Renal cortex interstitium (tissue), 11 donors: ENCODE results near the gene TAF1B. TPM values are rescaled to one million over a fixed set of nuclear protein-coding genes. Genes with fewer than 3 reads are reported as not detected.

Experiments used
- DNase-seq, 11 donors: peaks; one replicate each; pipeline ENCODE4 v3.0.0-alpha.2; 2013; ENCODE audit warnings: low read depth in 9 of 11, low spot score in 4 of 11; ENCODE audit errors: extremely low read depth in 1 of 11
- polyA plus RNA-seq, 3 donors: library from polyadenylated mRNA; unstranded; fragments of 120-200 nt; gene quantifications; one replicate each; pipeline ENCODE4 v1.2.1, GENCODE V29; 2013; ENCODE audit not compliant: insufficient read length in 3 of 3

The TAF1B gene
- polyA plus RNA-seq, 3 donors, result 25.3 to 34.1 (median 28.5) TPM

DNA sequence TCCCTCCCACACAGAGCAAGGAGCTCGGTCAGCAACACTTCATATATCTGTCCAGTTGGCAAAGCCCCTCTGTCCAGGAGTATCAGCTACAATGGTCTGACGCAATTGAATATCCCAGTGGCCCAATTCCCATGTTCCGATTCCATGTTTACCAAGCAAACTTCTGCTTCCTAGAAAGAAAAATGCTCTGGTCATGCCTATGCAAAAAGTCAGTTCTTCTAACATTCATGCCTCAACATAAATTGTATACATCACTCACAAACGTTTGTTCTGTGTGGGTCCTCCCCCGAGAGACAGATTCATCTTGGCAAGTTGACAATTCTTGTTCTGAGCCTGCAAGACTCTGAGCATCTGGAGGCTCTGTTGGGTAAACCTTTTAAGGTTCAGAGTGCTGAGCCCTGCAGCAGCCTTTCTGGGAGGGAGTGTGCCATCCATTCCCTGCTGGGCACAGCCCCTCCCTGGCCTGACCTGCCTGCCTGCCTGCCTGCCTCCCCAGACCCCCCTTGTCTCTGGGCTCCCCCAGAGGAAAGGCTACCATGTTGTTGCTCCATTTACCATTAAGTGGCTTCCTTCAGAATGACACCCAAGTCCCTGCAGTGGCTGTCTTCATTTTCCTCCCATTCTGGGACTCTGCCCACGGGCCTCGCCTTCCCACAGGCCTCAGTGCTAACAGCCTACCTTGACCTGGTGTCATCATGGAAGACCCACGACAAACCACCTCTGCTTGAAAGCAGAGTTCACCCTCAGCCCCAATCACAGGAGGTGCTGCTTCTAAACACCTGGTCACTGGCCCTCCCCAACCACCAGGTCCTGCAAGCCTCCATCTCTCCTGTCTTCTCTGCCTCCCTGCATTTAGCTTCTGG lies 37.6 kb upstream of the TAF1B start:
- DNase-seq, result no peak

DNA sequence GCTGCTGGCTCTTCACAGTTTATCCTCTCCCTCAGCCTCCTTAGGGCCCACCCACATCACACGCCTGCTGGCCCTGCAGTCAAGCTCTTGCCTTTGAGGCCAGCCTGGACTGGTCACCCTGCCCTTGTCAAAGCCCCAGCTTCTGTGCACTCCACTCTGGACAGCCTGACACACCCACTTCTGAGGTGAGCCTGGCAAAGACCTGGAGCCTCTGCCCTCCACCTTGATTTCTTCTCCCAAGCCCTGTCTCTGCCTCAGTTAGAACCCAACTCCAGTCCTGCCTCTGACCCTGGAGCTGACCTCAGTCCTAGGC lies 37.0 kb upstream of the TAF1B start:
- DNase-seq, result no peak

DNA sequence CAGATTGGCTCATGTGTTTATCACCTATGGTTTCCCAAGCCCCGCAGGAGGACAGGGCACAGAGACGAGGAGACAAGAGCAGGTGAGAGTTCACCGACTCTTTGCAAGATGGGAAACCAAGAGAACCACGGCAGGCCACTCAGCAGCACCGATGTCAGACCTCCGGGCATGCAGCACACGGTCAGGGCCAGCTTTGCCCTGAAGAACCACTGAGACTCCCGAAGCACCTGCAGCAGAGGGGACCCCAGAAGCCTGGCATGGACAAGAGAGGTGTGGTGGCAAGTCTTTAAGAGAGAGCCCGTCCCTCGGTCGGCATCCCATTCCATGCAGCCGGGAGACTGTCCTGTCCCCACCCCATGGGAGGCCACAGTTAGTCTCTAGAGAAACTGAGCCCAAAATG lies 36.6 kb upstream of the TAF1B start:
- no peak for DNase-seq

DNA sequence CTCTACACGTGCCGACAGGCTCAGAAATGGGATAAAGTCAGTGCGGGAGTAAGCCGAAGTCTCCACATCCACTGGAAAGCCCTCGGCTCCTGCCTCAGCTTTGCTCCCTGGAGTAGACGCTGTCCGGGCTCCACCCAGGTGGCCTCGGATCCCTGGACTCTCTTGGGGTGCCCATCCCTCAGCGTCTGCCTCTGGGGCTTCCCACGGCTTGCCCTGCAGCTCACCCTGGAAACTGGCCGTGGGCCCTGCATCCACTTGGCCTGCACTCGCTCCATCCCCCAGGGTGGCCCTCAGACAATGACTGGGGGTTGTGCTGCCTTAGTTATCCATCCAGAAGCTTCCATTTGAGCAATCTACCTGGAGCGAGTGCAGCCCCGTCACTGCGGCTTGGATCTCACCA lies 36.2 kb upstream of the TAF1B start:
- DNase-seq, result no peak

DNA sequence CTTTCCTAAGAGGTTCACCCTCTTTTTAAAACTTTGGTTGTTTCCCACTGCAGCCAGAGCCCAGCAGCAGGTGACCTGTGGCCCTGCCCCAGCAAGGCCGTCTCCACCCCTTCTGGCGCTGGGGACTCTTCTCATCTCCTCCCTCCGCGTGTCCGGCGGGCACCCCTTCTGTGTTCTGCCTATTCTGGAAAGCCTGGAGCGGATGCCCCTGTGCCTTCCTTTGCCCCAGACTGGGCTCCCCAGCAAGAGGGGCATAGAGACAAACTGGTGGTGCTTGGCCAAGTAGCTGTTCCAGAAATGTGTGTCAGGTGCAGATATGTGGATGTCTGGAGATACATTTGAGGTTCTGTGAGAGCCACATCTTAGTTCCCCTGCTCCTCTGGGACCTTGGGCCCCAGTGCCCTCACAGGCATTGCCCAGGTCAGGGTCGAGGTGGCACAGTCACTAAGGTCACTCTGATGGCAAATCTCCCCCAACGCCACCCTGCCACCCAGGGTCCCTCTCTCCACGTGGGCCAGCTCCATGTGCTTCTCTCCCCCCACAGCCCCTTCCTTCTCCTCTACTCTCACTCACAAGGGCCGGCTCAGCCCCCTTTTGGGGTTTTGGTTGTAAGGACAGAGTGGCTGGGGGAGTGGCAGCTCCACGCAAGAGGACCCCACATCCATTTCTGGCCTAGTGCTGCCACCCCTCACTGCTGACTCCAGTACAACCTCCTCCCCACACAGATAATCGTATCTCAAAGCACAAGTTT lies 35.5 kb upstream of the TAF1B start:
- DNase-seq, result no peak

DNA sequence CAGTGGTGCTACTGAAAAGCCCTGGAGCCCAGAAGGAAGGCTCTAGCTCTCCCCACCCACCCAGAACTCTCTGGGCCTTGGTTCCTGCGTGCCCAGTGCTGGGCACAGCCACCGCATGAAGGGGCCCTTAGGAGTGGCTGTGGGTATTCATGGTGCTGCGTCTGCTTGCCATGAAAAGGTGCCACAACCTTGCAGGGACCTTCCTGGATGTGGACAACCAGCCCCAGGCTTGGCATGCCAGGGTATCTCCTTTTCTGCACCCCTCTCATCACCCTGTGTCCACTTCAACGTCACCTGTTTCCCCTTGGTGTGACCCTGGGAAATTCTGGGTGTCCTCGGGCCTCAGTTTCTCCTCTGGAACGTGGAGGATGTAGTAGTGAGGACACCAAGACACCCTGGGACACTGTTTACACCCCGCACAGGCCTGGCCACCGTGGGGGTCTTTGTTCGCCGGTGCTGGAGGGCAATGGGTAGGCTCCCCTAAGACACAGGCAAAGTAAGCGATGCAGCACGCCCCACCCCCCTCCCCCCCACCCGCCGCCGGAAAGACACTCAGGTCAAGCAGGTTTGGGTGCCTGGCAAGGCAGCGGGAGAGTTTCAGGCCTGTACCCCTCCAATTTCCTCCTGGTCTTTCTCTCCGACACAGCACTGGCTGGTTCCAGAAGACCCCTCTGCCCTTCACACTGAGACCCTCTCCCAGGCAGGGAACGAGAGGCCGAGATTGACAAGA lies 34.8 kb upstream of the TAF1B start:
- DNase-seq, result no peak

DNA sequence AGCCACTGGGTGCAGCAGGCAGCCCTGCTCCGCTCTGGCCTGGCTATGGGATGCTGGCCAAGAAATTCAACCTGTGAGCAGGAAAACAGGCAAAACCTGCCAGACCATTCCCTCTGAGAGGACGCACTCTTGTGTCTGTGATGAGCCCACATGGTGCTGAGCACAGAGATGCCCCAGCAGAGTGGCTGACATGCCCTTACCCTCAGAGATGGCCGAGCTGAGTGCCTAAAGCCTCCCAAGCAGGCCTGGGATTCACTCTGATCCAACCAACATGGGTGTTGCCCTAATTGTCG lies 34.3 kb upstream of the TAF1B start:
- DNase-seq, result no peak

DNA sequence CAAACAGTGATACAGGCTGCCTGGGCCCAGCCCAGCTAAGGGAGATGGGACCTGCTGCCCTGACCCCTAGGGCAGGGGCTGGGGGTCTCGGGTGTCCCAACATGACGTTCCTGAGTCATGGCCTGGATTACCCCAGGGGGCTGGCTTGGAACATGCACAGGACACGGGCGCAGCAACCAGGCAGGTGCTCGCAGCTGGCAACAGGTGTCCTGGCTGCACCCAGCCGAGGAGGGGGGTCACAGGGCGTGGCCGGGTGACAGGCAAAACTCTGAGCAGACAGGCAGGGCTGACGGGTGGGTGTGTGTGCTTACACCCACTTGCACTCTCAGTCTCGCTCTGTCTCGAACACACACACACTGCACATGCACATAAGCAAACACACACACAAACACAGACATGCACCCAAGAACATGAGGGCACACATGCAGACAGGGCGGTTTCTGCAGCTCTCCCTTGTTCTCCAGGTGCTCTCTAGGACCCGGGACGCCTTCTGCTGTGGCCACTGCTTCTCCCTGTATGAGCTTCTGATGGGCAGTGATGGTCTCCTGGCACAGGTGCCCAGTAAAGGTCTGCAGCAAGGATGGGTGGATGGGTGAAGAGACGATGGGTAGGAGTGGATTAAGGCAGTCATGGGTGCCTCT lies 33.7 kb upstream of the TAF1B start:
- no peak for DNase-seq

DNA sequence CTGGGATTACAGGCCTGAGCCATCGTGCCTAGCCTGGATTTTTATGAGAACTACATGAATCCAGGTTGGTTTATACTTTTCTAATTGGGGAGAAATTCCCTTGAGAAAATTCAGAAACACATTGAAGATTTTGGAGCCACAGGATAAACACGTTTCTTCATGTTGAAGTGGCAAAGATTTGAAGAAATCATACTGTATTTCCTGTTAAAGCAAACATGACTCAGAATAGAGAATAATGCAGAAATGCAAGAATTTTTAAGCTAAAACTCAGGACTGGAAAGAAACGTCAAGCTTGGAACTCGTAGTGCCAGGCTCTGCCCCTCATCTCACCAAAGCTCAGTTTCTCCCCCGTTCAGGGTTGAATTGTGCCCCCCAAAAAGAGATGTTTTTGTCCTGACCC lies 32.1 kb upstream of the TAF1B start:
- no peak for DNase-seq

DNA sequence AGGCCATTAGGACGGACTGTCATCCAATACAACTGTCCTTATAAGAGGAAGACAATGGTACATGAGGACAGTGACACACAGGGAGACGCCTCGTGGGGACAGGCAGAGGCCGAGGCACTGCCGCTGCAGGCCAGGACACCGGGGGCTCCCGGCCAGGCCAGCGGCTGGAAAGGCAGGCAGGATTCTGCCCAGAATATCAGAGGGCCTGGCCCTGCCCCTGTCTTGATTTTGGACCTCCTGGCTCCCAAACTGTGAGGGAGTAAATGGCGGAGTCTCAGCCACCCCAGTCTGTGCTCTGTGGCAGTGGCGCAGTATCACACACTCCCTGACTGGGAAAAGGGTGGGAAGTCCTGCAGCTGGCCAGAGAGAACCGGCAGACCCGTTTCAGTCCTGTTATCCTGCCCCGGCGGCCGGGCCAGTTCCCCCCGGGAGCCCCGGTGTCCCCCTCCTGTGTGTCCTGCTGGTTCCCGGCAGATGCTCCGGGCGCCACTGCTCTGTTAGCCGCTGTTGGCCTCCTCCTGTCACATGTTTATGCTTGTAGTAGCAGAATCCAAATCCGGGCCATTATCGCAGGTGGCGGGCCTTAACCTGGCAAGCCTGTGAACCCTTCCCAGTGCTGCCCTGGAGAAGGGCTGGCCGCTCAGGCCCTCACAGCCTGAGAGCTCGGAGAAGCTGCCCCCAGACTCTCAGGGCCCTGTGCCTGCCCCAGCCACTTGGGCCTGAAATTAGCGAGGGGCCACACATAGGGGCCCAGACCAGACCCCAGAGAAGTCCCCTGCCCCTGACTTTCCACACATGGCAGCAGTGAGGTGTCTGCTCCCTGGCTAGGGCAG lies 31.4 kb upstream of the TAF1B start:
- DNase-seq, result no peak

DNA sequence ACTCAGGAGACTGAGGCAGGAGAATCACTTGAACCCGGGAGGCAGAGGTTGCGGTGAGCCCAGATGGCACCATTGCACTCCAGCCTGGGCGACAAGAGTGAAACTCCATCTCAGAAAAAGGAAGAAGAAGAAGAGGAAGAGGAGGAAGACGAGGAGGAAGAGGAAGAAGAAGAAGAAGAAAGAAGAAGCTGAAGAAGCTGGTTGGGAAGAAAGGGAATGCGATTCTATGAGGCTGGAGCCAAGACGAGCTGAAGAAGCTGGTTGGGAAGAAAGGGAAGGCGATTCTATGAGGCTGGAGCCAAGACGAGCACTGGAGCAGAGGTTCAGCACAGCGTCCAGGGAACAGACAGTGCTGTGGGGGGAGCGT lies 30.3 kb upstream of the TAF1B start:
- DNase-seq, result no peak

DNA sequence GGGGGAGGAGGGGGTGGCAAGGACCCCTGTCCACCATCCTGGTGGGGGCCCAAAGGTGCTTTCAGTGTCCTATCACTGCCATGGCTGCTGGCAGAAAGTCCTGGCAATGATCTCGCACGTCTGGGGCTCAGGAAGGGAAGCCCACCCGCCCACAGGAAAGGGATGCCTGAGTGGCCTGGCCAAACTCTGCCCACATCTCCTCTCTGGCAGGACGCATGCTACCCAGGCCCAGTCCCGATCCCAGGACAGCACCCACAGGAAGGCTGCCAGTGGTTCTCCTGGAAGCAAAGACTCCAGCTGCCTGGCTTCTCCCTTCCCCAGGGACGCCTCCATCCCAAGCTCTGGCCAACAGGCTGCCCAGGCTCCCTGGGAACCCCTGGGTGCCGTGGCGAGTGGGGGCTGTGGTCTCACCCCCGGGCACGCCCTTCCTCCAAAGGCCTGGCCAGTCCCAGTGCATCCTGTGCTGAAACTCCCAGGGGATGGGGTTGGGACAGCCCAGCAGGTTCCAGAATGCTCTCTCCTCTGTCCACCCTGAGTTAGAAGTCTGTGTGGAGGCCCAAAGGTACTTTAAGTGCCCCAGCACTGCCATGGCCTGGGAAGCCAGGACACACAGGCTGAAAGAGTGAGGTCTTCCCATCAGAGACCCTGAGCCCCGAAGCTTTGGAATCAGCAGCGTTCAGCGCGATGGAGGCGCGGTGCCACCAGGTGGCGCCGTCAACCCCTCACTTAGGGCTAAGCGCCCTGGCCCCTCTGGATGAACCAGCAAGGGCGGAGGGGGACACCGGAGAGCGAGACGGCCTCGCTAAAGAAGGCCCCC lies 29.8 kb upstream of the TAF1B start:
- peak in 5 of 11 donors; percentile 57 to 72 (median 61) for DNase-seq

DNA sequence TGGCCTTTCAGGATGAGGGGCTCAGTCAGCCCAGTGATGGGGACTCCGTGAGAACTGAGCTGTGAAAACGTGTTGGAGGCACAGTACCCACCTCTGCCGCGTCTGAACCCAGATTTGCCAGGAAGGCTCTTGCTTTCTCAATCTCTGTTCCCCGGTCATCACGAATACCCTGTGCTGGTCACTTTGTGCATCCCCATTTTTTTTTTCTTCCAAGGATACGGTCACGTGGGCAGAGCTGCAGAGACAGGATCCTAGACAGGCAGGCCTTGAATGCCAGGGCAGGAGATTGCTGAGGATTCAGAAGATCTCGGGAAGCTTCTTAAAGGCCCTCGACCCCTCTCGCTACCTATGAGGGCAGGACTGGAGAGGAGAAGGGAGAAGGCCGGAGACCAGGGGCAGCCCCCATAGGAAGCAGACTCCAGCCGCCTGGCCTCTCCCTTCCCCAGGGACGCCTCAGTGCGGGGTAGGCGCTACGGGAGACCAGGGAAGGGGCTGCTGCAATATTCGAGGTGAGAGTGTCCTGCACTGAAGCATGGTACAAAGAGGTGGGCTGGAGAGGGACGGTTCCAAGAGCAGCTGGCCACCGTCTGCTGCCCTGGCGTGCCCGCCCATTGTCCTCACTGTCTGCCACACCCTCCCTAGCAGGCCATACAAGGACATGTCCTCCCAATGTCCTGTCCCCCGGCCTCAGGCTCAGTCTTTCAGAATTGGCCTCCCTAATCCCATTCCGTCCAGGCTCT lies 29.0 kb upstream of the TAF1B start:
- DNase-seq, result no peak

DNA sequence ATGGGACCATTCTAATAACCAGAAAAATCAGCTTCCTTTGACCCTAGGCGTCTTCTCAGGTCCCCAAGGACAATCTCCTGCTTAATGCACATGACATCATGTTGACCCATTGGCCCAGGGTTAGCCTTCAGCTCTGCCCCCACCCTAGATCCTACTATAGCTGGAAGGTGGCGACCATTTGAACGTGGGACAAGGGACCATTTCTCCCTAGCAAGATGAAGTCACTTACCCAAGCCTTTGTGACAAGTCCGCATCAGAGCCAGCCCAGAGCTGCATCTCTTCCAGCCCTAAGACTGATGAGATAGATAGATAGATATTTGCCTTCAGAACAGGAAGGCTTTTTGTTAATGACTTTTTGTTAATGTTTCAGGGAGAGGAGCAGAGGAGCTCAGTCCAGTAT lies 28.2 kb upstream of the TAF1B start:
- no peak for DNase-seq

DNA sequence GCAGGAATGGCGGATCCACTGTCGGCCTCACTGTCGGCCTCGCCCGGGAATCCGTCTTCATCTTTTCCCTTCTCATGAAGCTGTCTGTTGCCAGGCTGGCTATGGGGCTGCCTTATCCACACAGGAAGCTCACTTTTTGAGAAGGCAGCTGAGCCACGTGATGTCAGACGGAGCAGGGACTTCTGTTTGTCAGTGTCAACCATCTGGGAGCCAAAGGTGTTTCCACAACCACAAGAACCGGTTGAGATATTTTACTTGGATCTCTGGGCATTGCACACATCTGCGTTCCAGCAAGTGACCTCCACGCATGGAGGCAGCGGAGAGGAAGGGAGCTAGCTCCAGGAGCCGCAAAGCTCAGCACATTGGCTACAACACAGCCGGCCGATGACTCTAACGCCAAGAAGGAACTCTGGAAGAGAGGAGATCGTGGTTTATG lies 27.4 kb upstream of the TAF1B start:
- no peak for DNase-seq

DNA sequence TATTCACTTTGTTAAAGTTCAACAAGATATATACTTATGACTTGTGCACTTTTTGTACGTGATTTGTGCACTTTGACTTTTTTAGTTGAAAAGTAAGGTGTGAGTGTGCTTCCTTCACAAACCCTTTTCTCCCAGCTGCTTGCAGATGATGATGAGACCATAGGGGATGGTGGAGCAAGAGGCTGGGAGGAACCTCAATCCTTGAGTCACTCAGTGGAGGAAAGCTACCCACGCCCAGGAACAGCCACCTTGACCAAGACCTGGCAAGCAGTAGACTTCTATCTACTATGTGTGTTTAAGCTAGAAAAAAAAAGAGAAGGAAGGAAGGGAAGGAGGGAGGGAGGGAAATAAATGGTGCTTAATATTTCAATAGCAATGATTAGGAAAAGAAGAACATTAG lies 25.2 kb upstream of the TAF1B start:
- DNase-seq, result no peak

DNA sequence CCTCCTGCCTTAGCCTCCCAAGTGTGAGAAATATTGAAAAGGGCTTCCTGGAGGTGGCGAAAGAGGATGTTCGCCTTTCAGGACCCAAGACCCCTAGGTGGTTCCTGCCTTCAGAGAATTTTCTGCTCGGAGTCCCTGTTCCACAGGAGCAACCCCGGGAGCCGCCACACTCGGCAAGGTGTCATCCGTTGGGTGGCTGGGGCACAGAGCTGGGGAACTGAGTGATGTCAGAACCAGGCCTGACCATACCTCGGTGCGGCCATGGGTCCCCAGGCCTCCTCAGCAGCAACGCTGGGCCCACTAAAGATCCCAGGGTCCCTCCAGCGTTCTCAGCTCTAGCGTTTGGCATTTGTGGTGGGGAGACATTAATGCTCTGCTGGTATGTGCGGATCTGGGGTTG lies 23.7 kb upstream of the TAF1B start:
- no peak for DNase-seq
